ENCODE results near the gene TMSB4X.

The TMSB4X gene

DNA sequence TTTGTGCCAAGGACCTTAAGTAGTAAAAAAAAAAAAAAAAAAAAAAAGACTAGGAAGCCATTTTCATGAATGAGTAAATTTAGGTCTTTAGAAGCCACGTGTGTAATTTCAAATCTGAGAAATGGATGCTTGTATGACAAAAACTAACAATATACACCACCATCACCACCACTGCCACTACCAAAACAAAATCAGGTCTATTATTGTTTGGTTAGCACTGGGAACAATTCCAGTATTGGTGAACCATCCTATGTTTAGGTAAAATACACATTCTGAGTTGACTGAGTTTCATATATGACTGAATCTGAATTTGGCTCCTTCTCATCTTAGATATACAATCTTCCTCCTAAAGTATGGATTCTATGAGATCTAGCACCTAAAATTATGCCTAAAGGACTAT is 8.8 kb upstream of the TMSB4X start:
- H3K4me1 Mint-ChIP-seq = peaks cover 14% of the 10 kb centered on the region
- TF ChIP-seq, protein P1, sequence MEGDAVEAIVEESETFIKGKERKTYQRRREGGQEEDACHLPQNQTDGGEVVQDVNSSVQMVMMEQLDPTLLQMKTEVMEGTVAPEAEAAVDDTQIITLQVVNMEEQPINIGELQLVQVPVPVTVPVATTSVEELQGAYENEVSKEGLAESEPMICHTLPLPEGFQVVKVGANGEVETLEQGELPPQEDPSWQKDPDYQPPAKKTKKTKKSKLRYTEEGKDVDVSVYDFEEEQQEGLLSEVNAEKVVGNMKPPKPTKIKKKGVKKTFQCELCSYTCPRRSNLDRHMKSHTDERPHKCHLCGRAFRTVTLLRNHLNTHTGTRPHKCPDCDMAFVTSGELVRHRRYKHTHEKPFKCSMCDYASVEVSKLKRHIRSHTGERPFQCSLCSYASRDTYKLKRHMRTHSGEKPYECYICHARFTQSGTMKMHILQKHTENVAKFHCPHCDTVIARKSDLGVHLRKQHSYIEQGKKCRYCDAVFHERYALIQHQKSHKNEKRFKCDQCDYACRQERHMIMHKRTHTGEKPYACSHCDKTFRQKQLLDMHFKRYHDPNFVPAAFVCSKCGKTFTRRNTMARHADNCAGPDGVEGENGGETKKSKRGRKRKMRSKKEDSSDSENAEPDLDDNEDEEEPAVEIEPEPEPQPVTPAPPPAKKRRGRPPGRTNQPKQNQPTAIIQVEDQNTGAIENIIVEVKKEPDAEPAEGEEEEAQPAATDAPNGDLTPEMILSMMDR (IDR thresholded peaks at IDR 0.05) = no peak
- no peak overlapping the region for H3K4me3 Mint-ChIP-seq

DNA sequence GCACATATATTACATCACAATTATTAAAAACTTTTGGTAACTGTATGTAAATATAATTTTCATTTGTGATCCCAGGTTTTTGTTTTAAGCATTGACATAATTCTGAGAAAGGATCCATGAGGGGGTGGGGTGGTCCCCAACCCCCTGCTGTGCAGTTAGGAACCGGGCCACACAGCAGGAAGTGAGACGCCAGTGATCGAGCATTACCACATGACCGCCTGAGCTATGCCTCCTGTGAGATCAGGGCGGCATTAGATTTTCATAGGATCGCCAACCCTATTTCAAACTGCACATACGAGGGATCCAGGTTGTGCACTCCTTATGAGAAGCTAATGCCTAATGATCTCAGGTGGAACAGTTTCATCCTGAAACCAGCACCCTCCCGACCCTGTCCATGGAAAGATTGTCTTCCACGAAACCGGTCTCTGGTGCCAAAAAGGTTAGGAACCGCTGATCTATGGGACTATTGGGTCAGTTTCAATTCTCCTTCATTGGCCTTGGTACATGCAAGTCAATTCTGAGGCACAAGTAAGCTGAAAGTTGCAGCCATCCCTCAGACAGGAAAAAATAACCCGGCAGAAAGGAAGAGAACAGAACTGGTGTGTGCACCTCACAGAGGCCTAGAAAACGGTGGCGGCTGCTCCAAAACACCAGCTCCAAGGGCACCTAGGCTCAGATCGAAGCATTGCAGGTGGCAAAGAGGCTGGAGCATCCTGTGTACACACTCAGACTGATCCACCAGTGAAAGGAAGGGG is 7.0 kb upstream of the TMSB4X start:
- Mint-ChIP-seq H3K36me3 (ENCODE audit: low read depth) (no peaks in the 10 kb centered on the region), H3K27me3 (ENCODE audit: low read depth, poor library complexity) (peaks cover 5% of the 10 kb centered on the region), H3K27ac (no peak overlapping the region), H3K9me3 (peaks cover 53% of the 10 kb centered on the region), H3K4me3 (no peak overlapping the region), H3K4me1 (peaks cover 21% of the 10 kb centered on the region)
- TF ChIP-seq, protein P1 (IDR thresholded peaks at IDR 0.05) = no peak
- no peak for DNase-seq

More for the DNA sequence above, 8.8 kb upstream of the TMSB4X start:
- no peak overlapping the region for H3K27ac Mint-ChIP-seq
- peaks cover 8% of the 10 kb centered on the region for H3K27me3 Mint-ChIP-seq (ENCODE audit: low read depth, poor library complexity)
- peaks cover 4% of the 10 kb centered on the region for H3K36me3 Mint-ChIP-seq (ENCODE audit: low read depth)
- peaks cover 62% of the 10 kb centered on the region for H3K9me3 Mint-ChIP-seq
- DNase-seq = no peak

DNA sequence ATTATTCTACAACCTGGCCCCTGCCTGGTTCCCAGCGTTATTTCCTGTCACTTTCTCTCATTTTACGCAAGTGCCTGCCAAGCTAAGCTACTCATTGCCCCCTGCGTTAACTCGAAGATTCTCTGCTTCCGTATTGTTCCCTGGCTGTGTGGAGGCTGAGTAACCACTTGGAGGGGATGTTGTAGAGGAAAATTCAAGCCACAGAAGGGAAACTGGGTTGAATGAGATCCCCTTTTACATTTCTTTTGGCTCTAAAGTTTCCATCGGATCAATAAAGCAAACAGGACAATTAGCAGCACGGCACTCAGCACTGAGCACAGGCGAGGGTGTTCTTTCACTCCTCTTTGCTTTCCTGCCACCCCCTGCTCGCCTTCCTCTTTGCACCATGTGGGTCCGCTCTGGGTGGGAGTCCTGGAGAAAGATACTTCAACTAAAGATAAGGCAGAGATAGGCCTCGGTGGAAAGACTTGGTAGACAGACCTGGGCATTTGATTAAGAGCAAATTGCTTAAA is 4.2 kb upstream of the TMSB4X start:
- Mint-ChIP-seq H3K9me3 (peaks cover 59% of the 10 kb centered on the region), H3K4me3 (no peak overlapping the region), H3K27me3 (ENCODE audit: low read depth, poor library complexity) (peaks cover 5% of the 10 kb centered on the region), H3K27ac (no peak overlapping the region), H3K4me1 (peaks cover 30% of the 10 kb centered on the region), H3K36me3 (ENCODE audit: low read depth) (no peaks in the 10 kb centered on the region)
- no peak for DNase-seq
- TF ChIP-seq, protein P1 (IDR thresholded peaks at IDR 0.05) = no peak

- peaks cover 5% of the 10 kb centered on the region for H3K36me3 Mint-ChIP-seq (ENCODE audit: low read depth)
- H3K27ac Mint-ChIP-seq = no peak overlapping the region
- TF ChIP-seq, protein P1 (IDR thresholded peaks at IDR 0.05) = no peak
- H3K27me3 Mint-ChIP-seq (ENCODE audit: low read depth, poor library complexity) = peaks cover 5% of the 10 kb centered on the region
- H3K9me3 Mint-ChIP-seq = peaks cover 58% of the 10 kb centered on the region
- H3K4me3 Mint-ChIP-seq = no peak overlapping the region
- no peak for DNase-seq
- peaks cover 30% of the 10 kb centered on the region for H3K4me1 Mint-ChIP-seq
These were observed 3.5 kb upstream of the TMSB4X start for GRCh38 chrX:12971282-12972003.

- DNase-seq = no peak
- Mint-ChIP-seq H3K4me3 (no peak overlapping the region), H3K9me3 (peaks cover 58% of the 10 kb centered on the region), H3K4me1 (peaks cover 35% of the 10 kb centered on the region), H3K36me3 (ENCODE audit: low read depth) (peaks cover 12% of the 10 kb centered on the region), H3K27me3 (ENCODE audit: low read depth, poor library complexity) (peaks cover 5% of the 10 kb centered on the region), H3K27ac (no peak overlapping the region)
- TF ChIP-seq, protein P1 (IDR thresholded peaks at IDR 0.05) = no peak
These were observed 2.7 kb upstream of the TMSB4X start for GRCh38 chrX:12972243-12972642.
